Pancreas (tissue), 10 donors: Measurements from ENCODE around the gene SLC5A1. TPM values are rescaled to one million over a fixed set of nuclear protein-coding genes. Genes with fewer than 3 reads are reported as not detected.

Experiments
- ATAC-seq, 4 donors: fragments of 200-7000 bp; cut with Tn5 transposase; one replicate each; pipeline versions ENCODE4 v1.8.0 to v1.9.1; 2020; ENCODE audit warnings: mild to moderate bottlenecking in 4 of 4, moderate library complexity in 4 of 4
- DNase-seq, 6 donors: peaks; one replicate each; pipeline ENCODE4 v3.0.0-alpha.2; 2020
- FAIRE-seq: peaks from 2 replicates; lab custom pipeline; 2012; peaks lifted over from hg19 to GRCh38; lab: Jason Lieb, UNC
- H3K27ac ChIP-seq, 4 donors: fragments of 200-600 bp; sonication (generic); 1 replicate in 3 of 4; 2 replicates in 1 of 4; pipeline versions ENCODE4 v1.5.0 to v1.8.0; 2020
- H3K27me3 ChIP-seq, 4 donors: fragments of 200-600 bp; one replicate each; pipeline ENCODE4 v1.8.0; 2021
- H3K36me3 ChIP-seq, 3 donors: fragments of 200-600 bp; sonication (generic) in 1 of 3; one replicate each; pipeline versions ENCODE4 v1.5.0 to v1.8.0; 2020 to 2021
- H3K4me1 ChIP-seq, 3 donors: fragments of 200-600 bp; one replicate each; pipeline ENCODE4 v1.8.0; 2021
- H3K4me3 ChIP-seq, 4 donors: fragments of 200-600 bp; sonication (generic) in 2 of 4; one replicate each; pipeline versions ENCODE4 v1.5.0 to v1.8.0; 2020 to 2021
- H3K9me3 ChIP-seq, 4 donors: fragments of 200-600 bp; one replicate each; pipeline ENCODE4 v1.8.0; 2021
- WGBS, 2 donors: extraction: QIAGEN DNeasy Blood & Tissue Kit; methylation state at CpG; one replicate each; pipeline ENCODE4 v1.1.7; 2013; 5-methylcytosine and 5-hydroxymethylcytosine counted together
- intact Hi-C, 3 donors: fragments of 100-400 bp; cut with DNase I; formaldehyde crosslinking; loops; one replicate each; pipeline versions ENCODE4 v1.11.1 to v1.14.2; 2022
- polyA plus RNA-seq, 2 donors: library from polyadenylated mRNA; stranded (reverse); fragments of 200-250 nt; gene quantifications; one replicate each; pipeline ENCODE4 v1.2.3, GENCODE V29; 2013
- total RNA-seq, 6 donors: library from RNA; stranded (reverse); fragmentation: NEBNext Ultra II Directional in 4 of 6; extraction: Animal tissue kit (Norgen Biotek cat#: 25700) in 4 of 6; gene quantifications; one replicate each; pipeline versions ENCODE4 v1.2.1 to v1.2.4, GENCODE V29; 2021 to 2023
- TF ChIP-seq, protein P1 (sequence below), 4 donors: fragments of 200-600 bp; sonication (generic) in 3 of 4; IDR thresholded peaks; one replicate each; pipeline versions ENCODE4 v1.5.0 to v1.8.0; 2021; ENCODE audit warnings: antibody characterized with exemption in 4 of 4
- donor health status: healthy with polysubstance abuse.
- donor health status: DM: no; HTN: no; CAD: no; lungs with moderate emphysema.
- donor health status: DM: no; HTN: no; CAD: no.
- donor health status: control.
- donor health status: control.
- donor health status: Bipolar disorder and iron deficiency.
- donor health status: DM: yes; HTN: yes; CAD: no.
- donor health status: DM: no; HTN: no; CAD: no.
- donor health status: DM: no; HTN: no; CAD: no.
- donor health status: DM: yes; HTN: yes; CAD: no.

Gene SLC5A1
- total and polyA plus RNA-seq, 8 donors = 0.51 to 5.9 (median 2.6) TPM

- H3K4me3 ChIP-seq = no peak overlapping the region
- ATAC-seq (no peak), DNase-seq (no peak), FAIRE-seq (no peak)
- TF ChIP-seq, protein P1, sequence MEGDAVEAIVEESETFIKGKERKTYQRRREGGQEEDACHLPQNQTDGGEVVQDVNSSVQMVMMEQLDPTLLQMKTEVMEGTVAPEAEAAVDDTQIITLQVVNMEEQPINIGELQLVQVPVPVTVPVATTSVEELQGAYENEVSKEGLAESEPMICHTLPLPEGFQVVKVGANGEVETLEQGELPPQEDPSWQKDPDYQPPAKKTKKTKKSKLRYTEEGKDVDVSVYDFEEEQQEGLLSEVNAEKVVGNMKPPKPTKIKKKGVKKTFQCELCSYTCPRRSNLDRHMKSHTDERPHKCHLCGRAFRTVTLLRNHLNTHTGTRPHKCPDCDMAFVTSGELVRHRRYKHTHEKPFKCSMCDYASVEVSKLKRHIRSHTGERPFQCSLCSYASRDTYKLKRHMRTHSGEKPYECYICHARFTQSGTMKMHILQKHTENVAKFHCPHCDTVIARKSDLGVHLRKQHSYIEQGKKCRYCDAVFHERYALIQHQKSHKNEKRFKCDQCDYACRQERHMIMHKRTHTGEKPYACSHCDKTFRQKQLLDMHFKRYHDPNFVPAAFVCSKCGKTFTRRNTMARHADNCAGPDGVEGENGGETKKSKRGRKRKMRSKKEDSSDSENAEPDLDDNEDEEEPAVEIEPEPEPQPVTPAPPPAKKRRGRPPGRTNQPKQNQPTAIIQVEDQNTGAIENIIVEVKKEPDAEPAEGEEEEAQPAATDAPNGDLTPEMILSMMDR (IDR thresholded peaks at IDR 0.05) = no peak
- no peaks in the 10 kb centered on the region for H3K4me1 ChIP-seq
- WGBS, 2 donors = 46 to 56% methylated on average over 5 of the region's 5 CpGs
- H3K9me3 ChIP-seq = no peaks in the 10 kb centered on the region
- no peaks in the 10 kb centered on the region for H3K27me3 ChIP-seq
- H3K36me3 ChIP-seq = no peaks in the 10 kb centered on the region
- intact Hi-C loops = no loop called here
- H3K27ac ChIP-seq = no peak overlapping the region
Measured at GRCh38 chr22:32034275-32034674, 8.8 kb upstream of the SLC5A1 start.

DNA sequence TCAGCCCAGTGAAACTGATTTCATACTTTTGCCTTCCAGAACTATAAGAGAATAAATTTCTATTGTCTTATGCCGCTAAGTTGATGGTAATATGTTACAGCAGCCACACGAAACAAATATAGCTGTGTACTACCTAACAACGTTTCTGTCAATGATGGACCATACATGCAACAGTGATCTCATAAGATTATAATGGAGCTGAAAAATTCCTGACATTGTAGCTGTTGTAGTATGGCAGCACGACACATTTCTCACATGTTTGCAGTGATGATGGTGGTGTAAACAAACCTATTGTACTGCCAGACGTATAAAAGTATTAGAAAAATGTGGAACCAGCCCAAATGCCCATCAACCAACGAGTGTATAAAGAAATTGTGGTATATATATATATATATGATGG is 5.8 kb upstream of the SLC5A1 start:
- H3K4me3 ChIP-seq = no peak overlapping the region
- 44 to 57% methylated on average over 6 of the region's 6 CpGs for WGBS, 2 donors
- H3K27ac ChIP-seq = no peak overlapping the region
- TF ChIP-seq, protein P1 (IDR thresholded peaks at IDR 0.05) = no peak
- H3K27me3 ChIP-seq = no peaks in the 10 kb centered on the region
- FAIRE-seq (no peak), DNase-seq (no peak), ATAC-seq (no peak)
- intact Hi-C loops = no loop called here
- H3K36me3 ChIP-seq = no peaks in the 10 kb centered on the region
- H3K9me3 ChIP-seq = no peaks in the 10 kb centered on the region
- H3K4me1 ChIP-seq = no peaks in the 10 kb centered on the region

GRCh38 chr22:32040324-32040904 is 2.6 kb upstream of the SLC5A1 start:
- no peak for ATAC-seq
- H3K36me3 ChIP-seq = no peaks in the 10 kb centered on the region
- H3K27me3 ChIP-seq = no peaks in the 10 kb centered on the region
- intact Hi-C loops = no loop called here
- H3K27ac ChIP-seq = no peak overlapping the region
- WGBS, 2 donors = 44 to 56% methylated on average over 3 of the region's 3 CpGs
- DNase-seq = no peak
- H3K4me3 ChIP-seq = no peak overlapping the region
- H3K9me3 ChIP-seq = no peaks in the 10 kb centered on the region
- H3K4me1 ChIP-seq = no peaks in the 10 kb centered on the region
- no peak for FAIRE-seq
- TF ChIP-seq, protein P1 (IDR thresholded peaks at IDR 0.05) = no peak

DNA sequence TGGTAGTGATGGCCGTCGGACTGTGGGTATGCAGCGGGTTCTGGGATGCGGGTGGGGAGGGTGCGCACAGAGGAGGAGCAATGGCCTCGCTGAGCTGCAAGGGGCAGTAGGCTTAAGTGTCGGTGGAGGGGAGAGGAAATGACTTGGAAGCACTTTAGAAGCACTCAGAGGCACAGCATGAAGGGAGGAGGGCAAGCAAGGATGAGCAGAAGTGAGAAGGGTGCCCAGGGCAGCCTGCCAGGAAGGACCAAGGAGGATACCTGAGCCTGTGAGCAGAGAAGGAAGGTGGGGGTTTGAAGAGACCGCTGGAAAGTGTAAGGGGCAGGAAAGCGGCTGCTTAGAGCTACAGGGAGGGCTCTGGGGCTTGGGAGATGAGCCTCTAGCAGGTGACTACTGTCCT is 330 bp downstream of the SLC5A1 start:
- ATAC-seq = peak in 3 of 4 donors; percentile 4 to 28 (median 8)
- FAIRE-seq = no peak
- WGBS, 2 donors = 44 to 45% methylated on average over 9 of the region's 9 CpGs
- no peaks in the 10 kb centered on the region for H3K9me3 ChIP-seq
- peak overlapping the region in 1 of 4 donors; percentile 14 for H3K4me3 ChIP-seq
- H3K27ac ChIP-seq = peak overlapping the region in 1 of 4 donors; percentile 19
- no peaks in the 10 kb centered on the region for H3K27me3 ChIP-seq
- H3K4me1 ChIP-seq = no peaks in the 10 kb centered on the region
- intact Hi-C loops = no loop called here
- H3K36me3 ChIP-seq = no peaks in the 10 kb centered on the region
- DNase-seq = no peak
- TF ChIP-seq, protein P1 (IDR thresholded peaks at IDR 0.05) = no peak

DNA sequence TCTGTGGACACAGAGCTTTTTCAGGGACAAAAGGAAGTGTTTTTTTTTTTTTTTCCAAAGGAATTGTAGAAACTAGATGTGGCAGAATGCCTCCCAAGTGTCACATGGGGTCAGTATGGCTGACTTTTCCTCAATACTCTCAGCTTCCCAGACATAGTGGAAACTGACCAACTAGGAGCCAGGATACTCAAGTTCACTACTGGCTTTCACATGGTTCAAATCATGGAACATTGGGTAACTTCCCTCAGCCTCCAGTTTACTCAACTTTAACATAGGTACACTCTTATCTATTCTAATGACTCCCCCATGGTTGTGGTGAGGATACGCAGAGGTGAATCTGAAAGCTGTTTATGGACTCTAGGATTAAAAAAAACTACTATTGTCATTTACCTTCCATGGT is 1.4 kb downstream of the SLC5A1 start:
- intact Hi-C loops = no loop called here
- no peaks in the 10 kb centered on the region for H3K36me3 ChIP-seq
- TF ChIP-seq, protein P1 (IDR thresholded peaks at IDR 0.05) = no peak
- DNase-seq (no peak), FAIRE-seq (no peak), ATAC-seq (no peak)
- 97% methylated on average over 1 of the region's 1 CpG for WGBS, 2 donors
- peak overlapping the region in 1 of 4 donors; percentile 33 for H3K27ac ChIP-seq
- H3K4me3 ChIP-seq = no peak overlapping the region
- no peaks in the 10 kb centered on the region for H3K9me3 ChIP-seq
- no peaks in the 10 kb centered on the region for H3K27me3 ChIP-seq
- H3K4me1 ChIP-seq = no peaks in the 10 kb centered on the region
